8988T (cell line): ENCODE data around the gene TP53INP2.
"Not testable (repeated sequence)": the region's sequence is repeated elsewhere in the genome, so short reads cannot be mapped to it uniquely, and the experiment has no call there.

ENCODE experiments used
- DNase-seq: peaks from one replicate; pipeline ENCODE4 v3.0.0; 2011

The TP53INP2 gene

GRCh38 chr20:34704177-34705007 lies at the start of gene TP53INP2:
TSS of gene TP53INP2 (plus strand) at chr20:34704344. CDS start at chr20:34708740, 4,396 bp downstream.
- peak; percentile 83 for DNase-seq

- not testable (repeated sequence) for DNase-seq
These were observed 45.5 kb upstream of the TP53INP2 start for GRCh38 chr20:34658654-34659053.

- not testable (repeated sequence) for DNase-seq
These were observed 42.3 kb upstream of the TP53INP2 start for GRCh38 chr20:34661811-34662210.

- no peak for DNase-seq
These were observed 40.8 kb upstream of the TP53INP2 start for GRCh38 chr20:34663213-34663943.

GRCh38 chr20:34664751-34665150 lies 39.4 kb upstream of the TP53INP2 start:
- not testable (repeated sequence) for DNase-seq

GRCh38 chr20:34669094-34669493 lies 35.0 kb upstream of the TP53INP2 start:
- no peak for DNase-seq

- DNase-seq = no peak
These were observed 30.7 kb upstream of the TP53INP2 start for GRCh38 chr20:34673412-34673811.

GRCh38 chr20:34675561-34675960 lies 28.6 kb upstream of the TP53INP2 start:
- no peak for DNase-seq

- no peak for DNase-seq
These were observed 28.0 kb upstream of the TP53INP2 start for GRCh38 chr20:34675993-34676641.

GRCh38 chr20:34676642-34677373 lies 27.3 kb upstream of the TP53INP2 start, which contains the start of gene PIGU:
TSS of gene PIGU (minus strand) at chr20:34677092. CDS start at chr20:34677085, 7 bp downstream.
- DNase-seq = peak; percentile 83

- DNase-seq = no peak
These were observed 23.5 kb upstream of the TP53INP2 start for GRCh38 chr20:34680586-34681175.

- DNase-seq = no peak
These were observed 20.5 kb upstream of the TP53INP2 start for GRCh38 chr20:34683667-34684066.

- no peak for DNase-seq
These were observed 14.7 kb upstream of the TP53INP2 start for GRCh38 chr20:34689486-34689885.

GRCh38 chr20:34691838-34692237 lies 12.3 kb upstream of the TP53INP2 start:
- DNase-seq = no peak

- no peak for DNase-seq
These were observed 10.7 kb upstream of the TP53INP2 start for GRCh38 chr20:34693414-34693813.

- DNase-seq = no peak
These were observed 2.6 kb upstream of the TP53INP2 start for GRCh38 chr20:34701405-34702085.

- DNase-seq = no peak
These were observed 1.1 kb upstream of the TP53INP2 start for GRCh38 chr20:34703061-34703423.

- DNase-seq = no peak
These were observed 544 bp upstream of the TP53INP2 start for GRCh38 chr20:34703424-34704176.

- no peak for DNase-seq
These were observed 858 bp downstream of the TP53INP2 start for GRCh38 chr20:34705008-34705396.

- DNase-seq = no peak
These were observed 1.5 kb downstream of the TP53INP2 start for GRCh38 chr20:34705397-34706301.
